K562 (cell line): Measurements from ENCODE around the gene KLF17. TPM values are rescaled to one million over a fixed set of nuclear protein-coding genes. Genes with fewer than 3 reads are reported as not detected.
A peak's percentile ranks its signal among the peaks of the same experiment; 100 is the strongest.

ENCODE experiments used
- ATAC-seq: fragments of 200-7000 bp; cut with Tn5 transposase; 3 replicates; pipeline ENCODE4 v1.9.1; 2020; ENCODE audit warnings: moderate library complexity
- BruUV-seq: library from RNA; stranded (reverse); fragments of 400-500 nt; replicated peaks from 2 replicates; lab custom pipeline; 2021; lab: Mats Ljungman, UMichigan
- CTCF ChIA-PET: fragments of 300-600 bp; formaldehyde crosslinking; extraction: SDS; loops from one replicate; lab custom pipeline; 2021; ENCODE audit warnings: low intra/inter-chr PET ratio; lab: Yijun Ruan, JAX
- POLR2A ChIA-PET: fragments of 300-600, 350-650 bp; sonication (Branson Sonifier 250); formaldehyde crosslinking; extraction: SDS; loops from one replicate; lab custom pipeline; 2021; ENCODE audit warnings: antibody characterized with exemption, inconsistent platforms; lab: Yijun Ruan, JAX
- DNase-seq, 4 experiments: peaks; one replicate each; pipeline versions ENCODE4 v3.0.0 to v3.0.0-alpha.2; 2011 to 2018; ENCODE audit warnings: low spot score in 3 of 4, mixed read lengths in 3 of 4; ENCODE audit errors: extremely low read depth in 1 of 4
- FAIRE-seq: peaks from 2 replicates; lab custom pipeline; 2011; peaks lifted over from hg19 to GRCh38; lab: Jason Lieb, UNC
- H2AFZ ChIP-seq: 2 replicates; pipeline ENCODE4 v1.6.0; 2011; ENCODE audit warnings: low read depth, low read length, control low read depth, inconsistent platforms
- H3K27ac ChIP-seq: fragments of 200-600 bp; 3 replicates; pipeline ENCODE4 v1.8.0; 2011; ENCODE audit warnings: low read depth, mild to moderate bottlenecking, control low read depth, inconsistent platforms, low read length, moderate library complexity, mixed read lengths; ENCODE audit errors: extremely low read depth
- H3K27me3 ChIP-seq, 2 experiments: fragments of 300-600 bp in 1 of 2; 2 replicates in 1 of 2; 3 replicates in 1 of 2; pipeline versions ENCODE4 v1.6.0 to v1.8.0; 2011; ENCODE audit warnings: inconsistent platforms in 2 of 2, low read length in 2 of 2, mild to moderate bottlenecking in 1 of 2, mixed read lengths in 1 of 2, moderate library complexity in 1 of 2; ENCODE audit not compliant: control insufficient read depth in 2 of 2, insufficient read depth in 2 of 2
- H3K36me3 ChIP-seq: fragments of 300-600 bp; 3 replicates; pipeline ENCODE4 v1.8.0; 2011; ENCODE audit warnings: mild to moderate bottlenecking, low read length, inconsistent platforms; ENCODE audit not compliant: control insufficient read depth, insufficient read depth
- H3K4me1 ChIP-seq, 2 experiments: fragments of 200-600 bp in 1 of 2; replicated peaks in 1 of 2; 2 replicates in 1 of 2; 3 replicates in 1 of 2; pipeline versions ENCODE4 v1.5.1 to v1.8.0; 2011; ENCODE audit warnings: inconsistent platforms in 2 of 2, low read length in 2 of 2, mild to moderate bottlenecking in 1 of 2, mixed read lengths in 1 of 2, moderate library complexity in 1 of 2; ENCODE audit not compliant: control insufficient read depth in 2 of 2, insufficient read depth in 2 of 2
- H3K4me2 ChIP-seq: 2 replicates; pipeline ENCODE4 v1.6.1; 2011; ENCODE audit warnings: low read length, control low read depth, inconsistent platforms, mixed read lengths; ENCODE audit not compliant: insufficient read depth
- H3K4me3 ChIP-seq: fragments of 200-600 bp; sonication (generic), shearing (Covaris generic); 2 replicates; pipeline ENCODE4 v1.5.1; 2016; ENCODE audit warnings: control low read depth, inconsistent platforms
- H3K79me2 ChIP-seq: fragments of 200-600 bp; 3 replicates; pipeline ENCODE4 v1.8.0; 2011; ENCODE audit warnings: low read length, inconsistent platforms; ENCODE audit not compliant: control insufficient read depth, insufficient read depth
- H3K9ac ChIP-seq, 2 experiments: 2 replicates each; pipeline versions ENCODE4 v1.6.0 to v1.6.1; 2011; ENCODE audit warnings: low read depth in 2 of 2, low read length in 2 of 2, control low read depth in 1 of 2, inconsistent platforms in 1 of 2, mild to moderate bottlenecking in 1 of 2, mixed read lengths in 1 of 2; ENCODE audit not compliant: insufficient read depth in 1 of 2
- H3K9me1 ChIP-seq: one replicate; pipeline ENCODE4 v1.6.0; 2011; ENCODE audit warnings: inconsistent platforms, mild to moderate bottlenecking, low read length, moderate library complexity; ENCODE audit not compliant: control insufficient read depth, insufficient read depth
- H3K9me3 ChIP-seq: replicated peaks from 2 replicates; pipeline ENCODE4 v1.5.1; 2011; ENCODE audit warnings: low read depth, low read length, inconsistent platforms; ENCODE audit not compliant: control insufficient read depth, insufficient read depth
- H4K20me1 ChIP-seq: replicated peaks from 2 replicates; pipeline ENCODE4 v1.6.1; 2011; ENCODE audit warnings: low read length, inconsistent platforms, mixed read lengths; ENCODE audit not compliant: control insufficient read depth, insufficient read depth
- ARID1B ChIP-seq: fragments of 450-650 bp; IDR thresholded peaks from 2 replicates; pipeline ENCODE4 v1.6.1; 2016; ENCODE audit warnings: antibody characterized with exemption, mild to moderate bottlenecking, inconsistent platforms
- CTCF ChIP-seq, 3 experiments: IDR thresholded peaks in 2 of 3; conservative IDR thresholded peaks in 1 of 3; 2 replicates each; pipeline ENCODE4 v1.5.1; 2011 to 2012; ENCODE audit warnings: low read length in 3 of 3, mild to moderate bottlenecking in 3 of 3, control low read depth in 2 of 3, improper control_type of control experiment in 1 of 3, inconsistent platforms in 1 of 3, low read depth in 1 of 3, mixed read lengths in 1 of 3, moderate library complexity in 1 of 3; ENCODE audit not compliant: insufficient read depth in 2 of 3
- ETS1 ChIP-seq: conservative IDR thresholded peaks from 2 replicates; pipeline ENCODE4 v1.6.1; 2011; ENCODE audit warnings: low read depth, mild to moderate bottlenecking, low read length; ENCODE audit not compliant: control insufficient read depth
- KDM5B ChIP-seq: fragments of 200-600 bp; sonication (generic); IDR thresholded peaks from 2 replicates; pipeline ENCODE4 v1.6.1; 2012; ENCODE audit warnings: low read depth, mild to moderate bottlenecking, moderate library complexity, low read length, control low read depth, inconsistent platforms; ENCODE audit not compliant: insufficient replicate concordance
- RBFOX2 ChIP-seq: fragments of 200-400 bp; formaldehyde crosslinking; IDR thresholded peaks from 2 replicates; pipeline ENCODE4 v1.6.1; 2017; ENCODE audit warnings: low read depth, mild to moderate bottlenecking, low read length, moderate library complexity
- RUNX1 ChIP-seq: sonication (generic); IDR thresholded peaks from 2 replicates; pipeline ENCODE4 v1.6.1; 2016; ENCODE audit warnings: antibody characterized with exemption, low read depth
- SIX5 ChIP-seq, 2 experiments: IDR thresholded peaks; 2 replicates each; pipeline ENCODE4 v1.6.1; 2011; ENCODE audit warnings: low read length in 2 of 2, borderline replicate concordance in 1 of 2, low read depth in 1 of 2, mild to moderate bottlenecking in 1 of 2, moderate library complexity in 1 of 2; ENCODE audit not compliant: insufficient read depth in 1 of 2
- TSC22D4 ChIP-seq: fragments of 450-650 bp; IDR thresholded peaks from 2 replicates; pipeline ENCODE4 v1.6.1; 2016; ENCODE audit warnings: missing genetic modification characterization, missing biosample characterization, control low read depth
- ZNF354B ChIP-seq: fragments of 250-450 bp; sonication (Bioruptor Pico); IDR thresholded peaks from 2 replicates; pipeline ENCODE4 v1.4.0; 2020
- ZSCAN29 ChIP-seq: fragments of 450-650 bp; IDR thresholded peaks from 2 replicates; pipeline ENCODE4 v1.6.1; 2017
- WGBS: fragments of 100-300 bp; shearing (Covaris generic); methylation state at CpG from one replicate; pipeline ENCODE4 v1.1.6; 2016; ENCODE audit warnings: low coverage, mixed read lengths; ENCODE audit not compliant: insufficient coverage; ENCODE audit errors: missing lambda C conversion rate; 5-methylcytosine and 5-hydroxymethylcytosine counted together
- in situ Hi-C: fragments of 300-500 bp; cut with MboI; formaldehyde crosslinking; loops from 4 replicates; pipeline ENCODE4 v1.15.0; 2018; ENCODE audit warnings: inconsistent platforms, mixed read lengths
- intact Hi-C: fragments of 100-400 bp; cut with micrococcal nuclease; formaldehyde crosslinking; loops from 2 replicates; pipeline ENCODE4 v1.14.2; 2022
- polyA plus RNA-seq, 8 experiments: library from polyadenylated mRNA; depleted of rRNA in 4 of 8; stranded (reverse) in 5 of 8; unstranded in 3 of 8; fragments of >200 nt; fragmentation: Nextera tagmentation in 2 of 8; fragmentation: Illumina TruSeq in 1 of 8; extraction: Ambion mirVana in 2 of 8; extraction: Trizol in 1 of 8; gene quantifications; 2 replicates each; pipeline versions ENCODE4 v1.2.1 to v1.2.3, GENCODE V29; 2011 to 2014; ENCODE audit warnings: inconsistent platforms in 1 of 8, missing spikeins in 1 of 8
- total RNA-seq, 7 experiments: library from RNA; depleted of rRNA in 6 of 7; stranded (reverse); fragments of >200 nt in 6 of 7; fragmentation: Illumina TruSeq in 2 of 7; extraction: Trizol in 2 of 7; gene quantifications; 2 replicates each; pipeline versions ENCODE4 v1.2.1 to v1.2.3, GENCODE V29; 2011 to 2021; ENCODE audit warnings: low replicate concordance in 1 of 7
- TF ChIP-seq, protein P1 (sequence below): fragments of 450-650 bp; IDR thresholded peaks from 2 replicates; pipeline ENCODE4 v1.6.1; 2016; ENCODE audit warnings: missing biosample characterization, missing genetic modification characterization

Gene KLF17
- total and polyA plus RNA-seq, 9 of the 15 experiments (the other 6 are each of a cell fraction or from before 2014, with no cell fraction given), result 0.01 to 0.24 (median 0.13) TPM; not detected in 6

GRCh38 chr1:44161546-44161945 lies 42.9 kb downstream of the KLF17 start (continued):
- TF ChIP-seq KDM5B, result no peak
- no peak for TF ChIP-seq ZSCAN29
- no peak for TF ChIP-seq RBFOX2
- TF ChIP-seq TSC22D4 (tag), result no peak
- TF ChIP-seq ZNF354B (CRISPR knock-in tag), result no peak

- Histone ChIP-seq H2AFZ (no peak overlapping the region), H3K36me3 (no peaks in the 10 kb centered on the region), H3K4me3 (no peak overlapping the region), H3K9ac (no peak overlapping the region), H3K79me2 (no peaks in the 10 kb centered on the region), H3K9me1 (no peaks in the 10 kb centered on the region), H3K27me3 (peaks cover 23 to 41% of the 10 kb centered on the region in 2 experiments), H4K20me1 (no peaks in the 10 kb centered on the region), H3K4me1 (peaks cover 0 to 2% of the 10 kb centered on the region in 2 experiments; a peak in 1 of 5 replicates), H3K9me3 (no peaks in the 10 kb centered on the region), H3K27ac (no peak overlapping the region), H3K4me2 (no peak overlapping the region)
- ChIA-PET POLR2A (no interaction called here), CTCF (no interaction called here)
- in situ Hi-C loops, result no loop called here
- no TSS peak for BruUV-seq
- ATAC-seq (no peak), FAIRE-seq (no peak), DNase-seq (no peak)
- WGBS, result 1% methylated on average over 5 of the region's 5 CpGs
- TF ChIP-seq CTCF (IDR thresholded peaks at IDR 0.05 in 2 of 3, conservative IDR thresholded peaks at IDR 0.05 in 1 of 3; ENCODE audit: insufficient read depth in 2 of 3, low read depth in 1 of 3, low read length in 3 of 3) (peak in 1 of 3 experiments; percentile 21; a peak in 1 of 6 replicates), ARID1B (no peak), SIX5 (IDR thresholded peaks at IDR 0.05; ENCODE audit: borderline replicate concordance in 1 of 2, insufficient read depth in 1 of 2, low read depth in 1 of 2, low read length in 2 of 2) (no peak), ETS1 (no peak), RUNX1 (no peak)
- TF ChIP-seq, protein P1, sequence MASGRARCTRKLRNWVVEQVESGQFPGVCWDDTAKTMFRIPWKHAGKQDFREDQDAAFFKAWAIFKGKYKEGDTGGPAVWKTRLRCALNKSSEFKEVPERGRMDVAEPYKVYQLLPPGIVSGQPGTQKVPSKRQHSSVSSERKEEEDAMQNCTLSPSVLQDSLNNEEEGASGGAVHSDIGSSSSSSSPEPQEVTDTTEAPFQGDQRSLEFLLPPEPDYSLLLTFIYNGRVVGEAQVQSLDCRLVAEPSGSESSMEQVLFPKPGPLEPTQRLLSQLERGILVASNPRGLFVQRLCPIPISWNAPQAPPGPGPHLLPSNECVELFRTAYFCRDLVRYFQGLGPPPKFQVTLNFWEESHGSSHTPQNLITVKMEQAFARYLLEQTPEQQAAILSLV (tag), result no peak
- intact Hi-C loops, result no loop called here
These were observed 50.0 kb downstream of the KLF17 start for GRCh38 chr1:44168520-44169098.
